ENCODE measurements around the gene NIPAL4. TPM values are rescaled to one million over a fixed set of nuclear protein-coding genes. Genes with fewer than 3 reads are reported as not detected.

NIPAL4 gene
- total RNA-seq, 4 donors from 2014 or later, result 0.14 to 0.43 TPM; not detected in 2

GRCh38 chr5:157469687-157470086, 9.7 kb downstream of the NIPAL4 start:
- H3K9me3 ChIP-seq, result no peaks in the 10 kb centered on the region
- intact Hi-C loops (cut with DNase I; ENCODE audit: low total_unique reads), result loop anchor here (10.0 kb wide), 1 partner anchor 85 kb away; no protein-coding TSS in a partner anchor
- TF ChIP-seq CTCF (IDR thresholded peaks at IDR 0.05), result no peak
- TF ChIP-seq POLR2A (IDR thresholded peaks at IDR 0.05), result no peak
- no peaks in the 10 kb centered on the region for H3K36me3 ChIP-seq
- no peak overlapping the region for H3K4me3 ChIP-seq
- no peak for DNase-seq
- H3K27me3 ChIP-seq, result no peaks in the 10 kb centered on the region
- H3K4me1 ChIP-seq, result no peaks in the 10 kb centered on the region
- no peak overlapping the region for H3K27ac ChIP-seq

- intact Hi-C loops (cut with DNase I; ENCODE audit: low total_unique reads), result loop anchor here (10.0 kb wide), 1 partner anchor 86 kb away; no protein-coding TSS in a partner anchor
- TF ChIP-seq POLR2A (IDR thresholded peaks at IDR 0.05) (no peak), CTCF (IDR thresholded peaks at IDR 0.05) (no peak)
- Histone ChIP-seq H3K27me3 (no peaks in the 10 kb centered on the region), H3K4me3 (no peak overlapping the region), H3K36me3 (no peaks in the 10 kb centered on the region), H3K9me3 (no peaks in the 10 kb centered on the region), H3K4me1 (no peaks in the 10 kb centered on the region), H3K27ac (no peak overlapping the region)
- no peak for DNase-seq
These were observed 10.6 kb downstream of the NIPAL4 start for GRCh38 chr5:157470631-157471030.

GRCh38 chr5:157471709-157472108, 11.7 kb downstream of the NIPAL4 start:
- Histone ChIP-seq H3K4me1 (no peaks in the 10 kb centered on the region), H3K4me3 (no peak overlapping the region), H3K27me3 (no peaks in the 10 kb centered on the region), H3K27ac (no peak overlapping the region), H3K9me3 (no peaks in the 10 kb centered on the region), H3K36me3 (no peaks in the 10 kb centered on the region)
- peak in 3 of 4 experiments; percentile 18 to 32 (median 31) for TF ChIP-seq CTCF (IDR thresholded peaks at IDR 0.05)
- no peak for TF ChIP-seq POLR2A (IDR thresholded peaks at IDR 0.05)
- DNase-seq, result no peak
- intact Hi-C loops (cut with DNase I; ENCODE audit: low total_unique reads), result loop anchor here (10.0 kb wide), 1 partner anchor 87 kb away; no protein-coding TSS in a partner anchor

GRCh38 chr5:157473383-157474320, 13.6 kb downstream of the NIPAL4 start:
- intact Hi-C loops (cut with DNase I; ENCODE audit: low total_unique reads), result loop anchor here (10.0 kb wide), 1 partner anchor 89 kb away; no protein-coding TSS in a partner anchor
- H3K4me1 ChIP-seq, result no peaks in the 10 kb centered on the region
- H3K27ac ChIP-seq, result no peak overlapping the region
- no peak for DNase-seq
- H3K27me3 ChIP-seq, result no peaks in the 10 kb centered on the region
- TF ChIP-seq POLR2A (IDR thresholded peaks at IDR 0.05) (no peak), CTCF (IDR thresholded peaks at IDR 0.05) (no peak)
- no peak overlapping the region for H3K4me3 ChIP-seq
- H3K9me3 ChIP-seq, result no peaks in the 10 kb centered on the region
- H3K36me3 ChIP-seq, result no peaks in the 10 kb centered on the region

- no peaks in the 10 kb centered on the region for H3K9me3 ChIP-seq
- H3K4me1 ChIP-seq, result no peaks in the 10 kb centered on the region
- intact Hi-C loops (cut with DNase I; ENCODE audit: low total_unique reads), result loop anchor here (5.0 to 10.0 kb wide), 2 partner anchors 91 to 148 kb away; no protein-coding TSS in a partner anchor
- H3K27ac ChIP-seq, result no peak overlapping the region
- TF ChIP-seq CTCF (IDR thresholded peaks at IDR 0.05), result no peak
- no peak for TF ChIP-seq POLR2A (IDR thresholded peaks at IDR 0.05)
- no peak for DNase-seq
- no peaks in the 10 kb centered on the region for H3K27me3 ChIP-seq
- no peak overlapping the region for H3K4me3 ChIP-seq
- no peaks in the 10 kb centered on the region for H3K36me3 ChIP-seq
These were observed 15.4 kb downstream of the NIPAL4 start for GRCh38 chr5:157475432-157475831.
